ENCODE data around the gene NAV2.

The NAV2 gene

DNA sequence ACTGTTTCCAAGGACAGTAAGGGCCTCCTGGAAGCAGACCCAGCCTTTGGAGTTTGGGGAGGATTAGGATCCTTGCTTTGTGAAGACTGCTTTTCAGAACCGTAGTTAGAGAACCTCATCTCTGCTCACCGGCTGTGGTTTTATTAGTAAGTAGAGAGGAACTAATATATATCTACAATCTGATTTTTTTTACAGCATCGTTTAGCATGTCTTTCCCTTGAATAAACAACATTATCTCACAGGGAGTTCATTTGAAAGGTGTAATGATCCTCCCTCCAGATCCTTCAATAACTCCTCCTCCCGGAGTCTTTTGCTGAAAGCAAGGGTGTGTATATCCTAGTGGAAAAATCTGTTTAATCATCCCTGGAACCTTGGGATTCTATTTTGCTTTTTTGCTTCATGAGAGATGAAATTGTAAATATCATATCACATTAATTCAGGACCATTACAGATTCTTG is 314.9 kb downstream of the NAV2 start:
- DNase-seq = peak in 1 of 2 experiments; percentile 62

DNA sequence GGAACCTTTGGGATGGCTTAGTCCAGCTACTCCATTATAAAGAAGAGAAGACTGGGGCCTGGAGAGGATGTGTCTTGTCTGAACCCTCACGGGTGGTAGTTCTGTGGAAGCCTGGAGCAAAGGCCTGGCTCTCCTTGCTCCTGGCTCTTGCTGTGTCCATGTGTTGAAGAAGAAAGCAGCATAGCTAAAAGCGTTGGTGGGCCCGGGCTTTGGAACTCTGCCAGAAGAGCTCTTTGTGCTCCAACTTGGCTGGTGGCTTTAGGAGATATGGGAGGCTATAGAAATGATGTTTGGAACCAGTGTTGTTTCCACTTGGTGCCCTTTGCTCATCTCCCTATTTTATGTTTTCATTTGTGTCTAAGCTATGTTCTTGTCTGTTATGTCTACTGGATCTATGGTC is 316.6 kb downstream of the NAV2 start:
- DNase-seq = no peak

DNA sequence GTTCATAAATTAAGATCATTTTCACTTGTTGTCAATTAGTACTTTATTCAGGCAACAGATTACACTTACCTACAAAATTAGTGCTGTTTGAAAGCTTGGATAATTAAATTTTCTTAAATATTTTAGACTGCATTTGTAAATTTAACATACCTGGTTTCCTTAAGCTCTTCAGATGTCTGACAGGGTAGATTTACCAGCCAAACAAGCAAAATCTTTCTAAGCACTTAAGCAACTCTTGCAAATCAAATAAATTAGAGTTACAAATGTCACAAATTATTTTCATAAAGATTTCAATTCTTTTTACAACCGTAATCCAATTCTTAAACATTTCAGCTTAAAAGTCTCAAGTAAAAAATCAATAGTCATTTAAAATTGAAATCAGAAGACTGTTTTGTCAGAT is 317.8 kb downstream of the NAV2 start:
- no peak for DNase-seq

DNA sequence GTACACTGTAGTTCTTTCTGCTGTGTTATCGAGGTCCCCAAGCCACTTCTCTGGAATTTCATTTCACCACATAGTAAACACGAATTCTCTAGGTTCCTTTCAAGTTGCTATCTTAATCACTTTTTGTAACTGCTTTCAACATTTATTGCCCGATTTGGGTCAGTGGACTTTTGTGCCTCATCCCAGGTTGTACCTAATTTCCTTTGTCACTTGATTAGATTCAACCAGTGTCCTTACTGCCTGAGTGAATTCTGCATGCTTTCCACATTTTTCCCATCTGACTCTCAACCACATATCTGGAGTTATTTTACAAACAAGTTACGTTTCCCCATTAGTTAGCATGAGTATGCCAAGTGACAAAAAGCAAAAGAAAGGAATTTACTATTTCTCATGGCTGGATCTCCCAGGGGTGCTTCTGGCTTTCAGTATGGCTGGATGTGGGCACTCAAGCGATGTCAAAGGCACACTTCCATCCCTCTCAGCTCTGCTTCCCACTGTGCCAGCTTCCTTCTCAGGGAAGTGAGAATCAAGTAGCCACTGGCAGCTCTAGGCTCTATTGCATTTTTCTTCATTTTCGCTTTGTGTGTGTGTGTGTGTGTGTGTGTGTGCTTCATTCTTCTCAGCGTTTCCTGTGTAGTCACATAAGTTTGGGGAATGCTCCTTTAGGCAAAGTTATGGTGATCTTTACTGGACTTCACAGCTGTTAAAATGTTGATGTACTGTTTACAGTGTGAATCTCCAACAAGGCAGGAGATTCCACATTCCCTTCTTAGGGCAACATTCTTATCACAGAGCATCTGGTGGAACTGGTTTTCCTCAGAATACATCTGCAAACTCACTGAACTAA is 318.7 kb downstream of the NAV2 start:
- DNase-seq = no peak

DNA sequence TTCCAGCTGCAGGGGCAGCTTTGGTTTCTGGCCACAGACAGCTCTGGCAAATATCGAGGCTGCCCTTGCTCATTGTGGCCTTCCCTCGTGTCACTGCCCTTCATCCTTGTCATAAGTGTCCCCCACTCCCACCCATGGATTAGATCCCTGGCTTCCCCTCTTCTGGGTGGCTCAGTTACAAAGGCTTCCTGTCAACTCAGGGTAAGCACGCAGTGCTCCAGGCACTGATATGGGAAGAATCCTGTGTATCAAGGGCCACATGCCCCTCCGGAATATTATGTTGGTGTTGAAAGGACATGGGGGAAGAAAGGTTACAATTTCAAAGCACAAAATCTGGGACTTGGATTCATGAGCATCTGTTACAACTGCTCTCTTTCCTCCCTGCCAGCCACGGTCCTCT is 319.5 kb downstream of the NAV2 start:
- no peak for DNase-seq

DNA sequence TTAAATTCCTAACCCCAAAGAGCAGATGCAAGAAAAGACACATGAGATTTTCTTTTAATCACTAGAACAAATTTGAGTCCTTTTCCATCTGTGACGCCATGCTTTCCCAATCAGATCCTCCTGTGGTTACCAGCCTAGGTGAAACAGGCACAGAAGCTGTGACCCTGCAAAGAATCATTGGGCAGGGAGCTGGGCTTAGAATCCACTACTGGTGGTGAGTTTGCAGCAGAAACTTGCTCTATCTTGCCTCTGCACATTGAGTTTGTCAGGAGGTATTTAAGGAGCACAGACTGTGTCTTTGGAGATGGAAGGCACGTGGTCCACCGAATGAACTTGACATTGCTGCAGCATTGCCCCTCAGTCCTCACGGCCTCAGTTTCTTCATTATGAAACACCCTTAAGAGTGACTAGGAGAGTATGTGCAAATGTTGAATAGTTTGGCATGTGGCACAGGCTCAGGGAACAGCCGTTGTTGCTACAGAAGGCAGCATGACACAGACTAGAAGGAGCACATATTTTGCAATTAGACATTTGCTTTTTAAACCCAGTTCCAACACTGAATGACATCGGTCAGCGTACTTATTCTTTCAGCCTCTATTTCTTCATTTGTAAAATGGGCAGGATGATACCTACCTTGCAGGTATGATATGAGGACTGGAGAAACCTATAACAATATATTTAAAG is 320.1 kb downstream of the NAV2 start:
- DNase-seq = no peak

DNA sequence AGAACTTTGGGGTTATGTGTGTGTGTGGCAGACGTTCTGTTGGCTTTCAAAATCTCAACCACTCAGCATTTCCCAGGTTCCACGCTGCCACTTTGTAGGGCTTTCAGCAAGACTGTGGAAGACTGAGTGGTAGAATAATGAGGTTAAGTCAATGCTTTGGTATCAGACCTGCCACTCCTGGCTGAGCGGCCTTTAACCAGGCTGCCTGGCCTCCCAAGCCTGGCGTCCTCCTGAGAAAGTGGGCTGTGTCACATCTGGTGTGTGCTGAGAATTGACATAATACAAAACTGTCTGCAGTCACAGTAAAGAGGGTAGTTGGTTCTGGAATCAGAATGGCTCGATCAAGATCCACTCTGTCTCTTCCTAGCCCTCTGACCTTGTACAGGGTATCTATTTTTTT is 321.2 kb downstream of the NAV2 start:
- no peak for DNase-seq

DNA sequence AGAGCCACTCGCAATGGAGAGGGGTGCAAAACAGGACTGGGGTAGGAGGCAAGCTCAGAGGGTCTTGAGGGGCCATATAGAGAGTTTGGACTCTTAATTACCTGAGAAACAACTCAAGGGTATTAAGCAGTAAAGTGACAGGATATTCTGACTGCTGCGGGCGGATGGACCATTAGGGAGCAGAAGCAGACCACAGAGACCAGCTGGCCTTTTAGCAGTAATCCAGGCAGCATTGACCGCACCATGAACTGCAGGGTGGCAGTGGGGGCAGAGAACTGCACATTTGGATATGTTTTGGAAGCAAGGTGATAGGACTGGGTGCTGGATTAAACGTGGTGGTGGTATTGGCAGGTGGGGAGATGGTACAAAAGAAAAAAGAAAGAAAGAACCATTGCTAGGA is 322.3 kb downstream of the NAV2 start:
- no peak for DNase-seq

DNA sequence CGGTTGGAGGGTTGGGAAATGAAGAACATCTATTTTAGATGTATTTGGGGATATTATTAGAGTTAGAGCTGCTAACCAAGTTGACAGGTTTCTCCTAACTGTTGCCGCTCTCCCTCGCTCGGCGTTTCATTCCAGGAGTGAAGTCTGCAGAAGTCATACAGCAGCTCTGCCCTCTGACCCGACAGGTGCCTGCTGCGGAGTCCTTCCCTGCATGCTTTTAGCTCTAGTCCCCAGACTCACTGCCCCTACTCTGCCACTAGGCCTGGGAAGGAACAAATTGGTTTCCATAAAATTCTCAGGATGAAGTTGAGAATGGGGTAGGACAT is 322.7 kb downstream of the NAV2 start:
- no peak for DNase-seq

DNA sequence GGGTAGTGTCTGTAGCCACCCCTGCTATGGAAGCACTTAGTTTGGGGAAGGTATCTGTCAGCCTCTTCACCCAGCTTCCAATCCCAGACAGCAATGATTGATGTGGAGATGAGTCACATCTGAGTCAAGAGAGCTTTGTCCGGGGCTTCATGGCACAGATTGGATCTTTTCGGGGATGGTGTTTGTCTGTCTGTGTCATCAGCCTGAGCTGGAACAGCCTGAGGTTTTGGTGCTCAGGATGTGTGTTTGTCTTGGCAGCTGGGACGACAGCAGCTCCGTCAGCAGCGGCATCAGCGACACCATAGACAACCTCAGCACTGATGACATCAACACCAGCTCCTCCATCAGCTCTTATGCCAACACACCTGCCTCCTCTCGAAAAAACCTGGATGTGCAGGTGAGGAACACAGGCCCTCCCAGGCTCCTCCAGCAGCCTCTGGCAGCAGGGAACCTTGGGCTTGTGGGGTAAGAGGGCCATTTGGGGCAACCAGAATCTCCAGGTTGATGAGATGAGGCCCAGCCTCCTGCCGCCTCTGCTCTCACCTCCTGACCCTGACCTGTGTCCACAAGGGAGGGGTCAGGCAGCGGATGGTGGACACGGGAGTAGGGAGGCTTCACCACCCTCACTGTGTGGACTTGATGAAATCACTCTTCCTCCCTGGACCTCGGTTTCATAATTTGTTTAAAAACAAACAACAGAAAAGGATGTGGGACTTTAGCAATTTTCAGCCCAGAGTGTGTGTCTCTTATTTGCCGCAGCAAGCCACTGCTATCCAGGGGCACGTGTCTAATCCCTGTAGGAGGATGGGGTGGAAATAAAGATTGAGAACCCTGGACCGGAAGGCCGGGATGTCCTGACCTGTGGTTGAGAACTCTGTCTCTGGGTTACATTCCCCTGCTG is 323.3 kb downstream of the NAV2 start:
- peak; percentile 45 to 79 for DNase-seq

DNA sequence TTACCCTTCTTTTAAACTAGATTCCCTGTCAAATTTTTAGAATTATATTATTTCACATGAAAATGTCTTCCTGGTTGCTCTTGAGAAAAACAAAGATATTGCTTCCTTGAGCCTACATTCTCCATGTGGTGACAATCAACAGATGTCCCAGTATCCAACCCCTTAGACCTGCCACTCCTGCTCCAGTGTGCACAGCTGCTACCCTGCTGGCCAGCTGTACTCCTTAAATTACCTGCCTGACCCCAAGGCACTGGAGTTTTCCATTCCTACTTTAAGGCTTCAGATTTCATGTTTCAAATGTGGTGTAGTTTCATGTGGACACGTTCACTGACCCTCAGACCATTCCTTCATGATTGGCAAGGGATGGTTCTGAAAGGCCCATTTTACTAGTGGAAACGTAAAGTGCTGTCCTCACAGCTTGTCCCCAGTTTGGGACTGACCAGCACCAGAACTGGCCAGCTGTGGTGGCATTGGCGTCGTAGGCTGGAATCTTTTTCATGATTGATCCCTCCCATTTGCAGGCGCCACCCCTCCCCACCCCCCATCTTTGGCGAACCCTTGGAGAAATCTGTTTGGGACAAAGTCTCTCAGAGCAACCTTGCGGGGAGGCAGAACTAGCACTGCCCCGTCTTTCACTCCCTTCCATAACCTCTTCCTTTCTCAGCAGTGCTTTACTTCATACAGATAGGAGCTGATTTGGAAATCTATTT is 324.1 kb downstream of the NAV2 start:
- DNase-seq = no peak

DNA sequence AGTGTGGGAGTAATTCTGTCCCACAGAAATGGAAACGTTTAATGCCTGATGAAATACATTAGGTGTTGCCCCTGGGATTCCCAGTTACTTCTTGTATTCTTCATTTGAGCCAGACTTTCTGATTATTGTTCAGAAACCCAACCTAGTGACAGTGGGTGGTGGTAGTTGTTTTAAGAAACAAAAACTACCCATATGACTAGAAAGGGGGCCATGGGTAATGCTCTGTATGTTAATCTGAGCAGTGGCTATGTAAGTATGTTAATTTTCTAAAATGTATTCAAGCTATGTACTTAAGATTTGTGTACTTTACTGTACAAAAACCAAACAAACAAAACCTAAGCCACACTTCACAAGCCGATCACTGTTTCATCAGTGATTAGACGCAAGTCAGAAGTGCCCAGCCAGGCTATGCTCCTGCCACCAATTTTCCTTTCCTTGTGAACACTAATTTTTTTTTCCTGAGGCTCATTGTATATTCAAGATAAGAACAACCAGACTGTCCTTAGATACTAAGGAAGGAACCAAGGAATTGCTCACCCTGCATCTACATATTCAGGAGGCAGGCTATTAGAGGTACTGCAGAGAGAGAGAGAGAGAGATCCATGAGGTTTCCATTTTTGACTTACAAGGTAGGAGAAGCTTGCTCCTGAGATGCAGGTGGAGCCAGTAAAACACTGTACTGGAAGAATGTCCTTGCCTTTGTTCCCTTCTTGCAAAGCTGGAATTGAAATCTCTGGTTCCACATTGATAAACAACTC is 324.9 kb downstream of the NAV2 start:
- DNase-seq = no peak

DNA sequence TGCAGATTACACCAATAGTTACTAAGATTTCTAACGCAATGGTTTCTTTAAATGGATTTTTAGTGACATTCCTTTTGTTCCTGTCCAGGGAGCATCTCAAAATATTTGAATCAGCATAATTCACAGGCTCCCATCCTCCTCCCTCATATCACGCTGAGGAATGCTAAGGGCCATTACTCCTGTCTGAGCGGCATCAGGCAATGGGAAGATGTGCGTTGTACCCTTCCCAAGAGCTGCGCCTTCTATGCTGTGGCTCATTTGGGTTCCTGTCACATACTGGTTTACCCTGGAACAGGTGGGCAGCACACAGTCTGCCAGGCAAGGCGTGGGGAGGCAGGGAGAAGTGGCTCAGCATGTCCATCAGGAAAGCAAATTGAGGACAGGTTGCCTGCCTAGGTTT is 325.8 kb downstream of the NAV2 start:
- no peak for DNase-seq

DNA sequence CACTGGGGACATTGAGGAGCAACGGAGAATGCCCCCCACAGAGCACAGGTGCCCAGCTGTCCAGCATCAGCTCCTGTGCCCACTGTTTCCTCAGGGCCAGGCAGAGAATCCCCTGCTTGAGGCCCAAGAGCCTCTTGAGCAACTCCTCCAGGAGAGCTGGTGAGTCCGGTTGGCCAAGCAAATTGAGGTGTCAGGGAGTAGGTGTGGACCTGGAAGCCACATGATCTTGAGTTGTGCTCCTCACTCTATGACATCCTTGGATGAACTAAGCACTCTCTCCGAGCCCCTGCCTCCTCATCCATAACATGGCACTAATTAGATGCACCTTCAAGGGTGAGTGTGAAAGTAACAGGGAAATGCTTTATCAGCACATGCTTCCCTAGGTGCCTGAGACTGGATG is 326.3 kb downstream of the NAV2 start:
- DNase-seq = no peak

DNA sequence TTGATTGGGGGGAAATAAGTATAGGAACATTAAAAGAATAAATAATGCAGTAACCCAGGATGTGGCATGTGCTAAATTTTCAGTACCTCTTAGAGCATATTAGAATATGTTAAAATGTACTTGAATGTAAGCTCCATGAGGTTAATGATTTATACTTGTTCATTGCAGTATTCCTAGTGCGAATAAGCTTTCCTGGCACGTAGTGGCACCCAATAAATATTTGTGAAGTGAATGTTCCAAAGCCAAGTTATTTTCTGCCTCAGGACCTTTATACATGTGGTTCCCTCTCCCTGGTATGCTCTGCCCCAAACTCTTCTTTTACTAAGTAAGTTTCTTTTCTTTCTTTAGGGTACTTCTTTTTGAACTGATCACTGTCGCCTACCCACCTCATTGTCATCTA is 328.9 kb downstream of the NAV2 start:
- DNase-seq = no peak

DNA sequence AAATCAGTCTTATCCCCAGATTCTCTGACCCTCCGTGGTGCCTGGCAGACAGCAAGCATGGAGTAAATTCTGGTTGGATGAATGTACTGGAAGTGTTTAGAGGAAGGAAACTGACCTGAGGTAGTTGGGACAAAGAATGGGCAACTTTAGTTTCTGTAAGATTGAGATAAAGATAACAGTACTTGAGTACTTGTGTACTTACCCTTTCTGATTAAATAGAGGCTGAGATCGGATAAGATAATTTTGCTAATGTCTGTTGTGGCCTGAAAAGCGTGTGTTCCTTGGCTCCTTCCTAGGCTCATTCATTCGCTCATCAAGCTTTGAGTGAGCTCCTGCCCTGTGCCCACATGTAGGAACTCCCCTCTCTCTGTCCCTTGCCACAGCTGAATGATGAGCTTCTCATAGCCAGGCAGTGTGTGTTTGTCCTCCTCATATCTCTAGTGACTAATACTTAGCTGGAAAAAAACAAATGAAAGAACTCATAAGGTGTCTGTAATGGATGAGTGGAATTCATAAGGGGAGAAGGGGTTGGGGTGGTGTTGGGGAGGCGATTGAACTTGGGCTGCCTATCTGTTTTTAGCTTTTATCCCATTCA is 329.5 kb downstream of the NAV2 start:
- DNase-seq = no peak

DNA sequence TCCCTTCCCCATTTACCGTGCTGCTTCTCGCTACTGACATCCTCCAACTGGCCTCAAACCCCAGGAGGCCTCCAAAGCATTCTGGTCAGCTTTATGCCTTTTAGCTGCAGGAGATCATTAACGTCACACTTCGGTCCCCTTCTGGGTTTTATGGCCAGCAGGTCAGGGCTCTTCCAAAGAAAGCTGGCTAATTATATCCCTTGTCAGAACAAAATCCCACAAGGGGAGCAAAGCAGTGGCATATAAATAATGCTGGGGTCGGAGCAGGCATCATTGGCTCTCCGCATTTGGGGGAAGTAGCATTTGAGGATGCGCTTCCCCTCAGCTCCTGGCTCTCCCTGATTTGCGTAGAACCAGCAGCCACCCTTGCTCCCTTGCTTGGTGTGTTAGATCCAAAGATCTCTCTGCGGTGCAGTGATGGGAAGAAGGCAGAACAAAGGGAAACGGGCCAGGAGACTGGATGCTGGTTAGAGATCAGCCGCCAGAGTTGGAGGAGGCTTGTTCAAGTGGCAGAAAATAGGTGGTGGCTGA is 330.2 kb downstream of the NAV2 start:
- no peak for DNase-seq

DNA sequence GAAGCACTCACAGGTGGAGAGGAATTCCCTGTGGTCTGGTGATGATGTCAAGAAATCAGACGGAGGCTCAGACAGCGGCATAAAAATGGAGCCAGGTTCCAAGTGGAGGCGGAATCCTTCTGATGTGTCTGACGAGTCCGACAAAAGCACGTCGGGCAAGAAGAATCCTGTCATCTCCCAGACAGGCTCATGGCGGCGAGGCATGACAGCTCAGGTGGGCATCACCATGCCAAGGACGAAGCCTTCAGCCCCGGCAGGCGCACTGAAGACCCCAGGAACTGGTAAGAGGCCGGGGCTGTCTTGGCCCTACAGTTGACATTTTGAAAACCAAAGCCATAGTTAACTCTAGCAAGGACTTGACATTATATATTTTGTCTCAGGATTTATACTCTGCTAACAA is 331.4 kb downstream of the NAV2 start:
- no peak for DNase-seq

DNA sequence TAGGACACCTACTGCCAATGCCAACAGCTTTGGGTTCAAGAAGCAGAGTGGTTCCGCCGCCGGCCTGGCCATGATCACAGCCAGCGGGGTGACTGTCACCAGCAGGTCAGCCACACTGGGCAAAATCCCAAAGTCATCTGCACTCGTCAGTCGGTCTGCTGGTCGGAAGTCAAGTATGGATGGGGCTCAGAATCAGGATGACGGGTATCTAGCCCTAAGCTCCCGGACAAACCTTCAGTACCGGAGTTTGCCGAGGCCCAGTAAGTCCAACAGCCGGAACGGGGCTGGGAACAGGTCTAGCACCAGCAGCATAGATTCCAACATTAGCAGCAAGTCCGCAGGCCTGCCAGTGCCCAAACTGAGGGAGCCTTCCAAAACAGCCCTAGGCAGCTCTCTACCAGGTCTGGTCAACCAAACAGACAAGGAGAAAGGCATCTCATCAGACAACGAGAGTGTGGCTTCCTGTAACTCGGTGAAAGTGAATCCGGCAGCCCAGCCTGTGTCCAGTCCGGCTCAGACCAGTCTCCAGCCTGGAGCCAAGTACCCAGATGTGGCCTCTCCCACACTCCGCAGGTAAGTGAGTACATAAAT is 332.6 kb downstream of the NAV2 start:
- no peak for DNase-seq

DNA sequence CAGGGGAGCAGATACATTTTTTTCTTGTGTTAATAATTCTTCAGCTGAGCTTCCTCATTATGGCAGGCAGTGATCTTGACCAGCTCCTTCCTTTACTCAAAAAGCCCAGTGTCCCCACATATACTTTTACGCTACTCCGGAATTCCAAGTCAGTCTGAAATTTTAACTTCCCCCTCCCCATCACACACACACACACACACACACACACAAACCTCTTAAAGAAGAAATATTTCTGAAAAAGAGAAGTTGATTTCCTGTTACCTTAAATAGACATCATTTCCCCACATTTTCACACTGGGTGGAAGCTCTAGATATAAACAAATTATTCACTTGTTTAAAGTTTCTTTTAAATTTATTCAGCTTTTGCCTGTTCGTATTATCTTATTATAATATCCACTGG is 333.8 kb downstream of the NAV2 start:
- no peak for DNase-seq

Data from NCI-H2081 (cell line).